Right lobe of liver (tissue), 6 donors: ENCODE data around the gene AMPD2. TPM values are rescaled to one million over a fixed set of nuclear protein-coding genes. Genes with fewer than 3 reads are reported as not detected.

Experiments used
- ATAC-seq, 4 donors: fragments of 200-7000 bp; cut with Tn5 transposase; one replicate each; pipeline ENCODE4 v1.9.1; 2020; ENCODE audit warnings: mild to moderate bottlenecking in 4 of 4, moderate library complexity in 4 of 4
- DNase-seq, 3 donors: peaks; one replicate each; pipeline ENCODE4 v3.0.0-alpha.2; 2020
- H3K27ac ChIP-seq, 3 donors: fragments of 200-600 bp; one replicate each; pipeline ENCODE4 v1.8.0; 2022
- H3K27me3 ChIP-seq, 2 donors: fragments of 200-600 bp; one replicate each; pipeline ENCODE4 v1.8.0; 2022
- H3K36me3 ChIP-seq, 4 donors: fragments of 200-600 bp; sonication (generic) in 1 of 4; one replicate each; pipeline versions ENCODE4 v1.5.1 to v1.8.0; 2017 to 2022; ENCODE audit warnings: control low read depth in 1 of 4
- H3K4me1 ChIP-seq, 4 donors: fragments of 200-600 bp; sonication (generic) in 1 of 4; one replicate each; pipeline versions ENCODE4 v1.5.1 to v1.8.0; 2017 to 2022; ENCODE audit warnings: control low read depth in 1 of 4
- H3K4me3 ChIP-seq, 3 donors: fragments of 200-600 bp; one replicate each; pipeline ENCODE4 v1.8.0; 2022
- H3K9me3 ChIP-seq, 4 donors: fragments of 200-600 bp; sonication (generic) in 1 of 4; one replicate each; pipeline versions ENCODE4 v1.5.1 to v1.8.0; 2017 to 2022; ENCODE audit warnings: control low read depth in 1 of 4
- CTCF ChIP-seq, 4 donors: fragments of 200-600 bp in 3 of 4; fragments of 450-650 bp in 1 of 4; IDR thresholded peaks; one replicate each; pipeline versions ENCODE4 v1.5.1 to v1.8.0; 2016 to 2022; ENCODE audit warnings: antibody characterized with exemption in 4 of 4, mild to moderate bottlenecking in 2 of 4
- POLR2A ChIP-seq: fragments of 450-650 bp; IDR thresholded peaks from one replicate; pipeline ENCODE4 v1.6.1; 2017; ENCODE audit warnings: antibody characterized with exemption, mild to moderate bottlenecking
- WGBS: methylation state at CpG from one replicate; pipeline ENCODE4 v1.1.6; 2018; ENCODE audit warnings: low coverage, low lambda C conversion rate; ENCODE audit not compliant: insufficient coverage; ENCODE audit errors: missing lambda C conversion rate; 5-methylcytosine and 5-hydroxymethylcytosine counted together
- intact Hi-C, 2 donors: fragments of 100-400 bp; cut with DNase I; formaldehyde crosslinking; loops; one replicate each; pipeline versions ENCODE4 v1.11.2 to v1.14.1; 2022
- total RNA-seq, 6 experiments: library from RNA; depleted of rRNA in 2 of 6; stranded (reverse); fragments of >200 nt in 2 of 6; fragmentation: NEBNext Ultra II Directional in 3 of 6; extraction: Animal tissue kit (Norgen Biotek cat#: 25700) in 3 of 6; gene quantifications; one replicate each; pipeline versions ENCODE4 v1.1.0 to v1.2.4, GENCODE V29; 2016 to 2023
- donor health status: DM: no; HTN: yes; CAD: no.
- donor health status: DM: no; HTN: no; CAD: no.
- donor health status: DM: no; HTN: no; CAD: no.
- donor health status: DM: no; HTN: yes; CAD: no.
- donor health status: DM: no; HTN: yes; CAD: no.

The AMPD2 gene
- total RNA-seq, 6 experiments from 2014 or later, result 29.1 to 59.1 (median 37.2) TPM

- Histone ChIP-seq H3K27ac (no peak overlapping the region), H3K4me3 (no peak overlapping the region), H3K9me3 (no peaks in the 10 kb centered on the region), H3K27me3 (no peaks in the 10 kb centered on the region), H3K36me3 (peaks cover 3 to 36% (median 14%) of the 10 kb centered on the region in 4 donors), H3K4me1 (peaks cover 0 to 30% (median 2%) of the 10 kb centered on the region in 4 donors)
- DNase-seq (no peak), ATAC-seq (no peak)
- TF ChIP-seq CTCF (IDR thresholded peaks at IDR 0.05) (no peak), POLR2A (no peak)
- intact Hi-C loops, result no loop called here
These were observed 30.0 kb upstream of the AMPD2 start for GRCh38 chr1:109589679-109590078.

GRCh38 chr1:109592916-109593315 lies 26.7 kb upstream of the AMPD2 start:
- H3K27me3 ChIP-seq, result no peaks in the 10 kb centered on the region
- no peak for DNase-seq
- H3K27ac ChIP-seq, result no peak overlapping the region
- intact Hi-C loops, result no loop called here
- no peaks in the 10 kb centered on the region for H3K9me3 ChIP-seq
- H3K4me1 ChIP-seq, result peaks cover 0 to 10% (median 0%) of the 10 kb centered on the region in 4 donors
- ATAC-seq, result no peak
- peaks cover 0 to 30% (median 7%) of the 10 kb centered on the region in 4 donors for H3K36me3 ChIP-seq
- TF ChIP-seq CTCF (IDR thresholded peaks at IDR 0.05), result no peak
- TF ChIP-seq POLR2A, result no peak
- H3K4me3 ChIP-seq, result no peak overlapping the region

GRCh38 chr1:109595531-109595930 lies 24.1 kb upstream of the AMPD2 start:
- no peak overlapping the region for H3K27ac ChIP-seq
- TF ChIP-seq POLR2A, result no peak
- no peak for TF ChIP-seq CTCF (IDR thresholded peaks at IDR 0.05)
- no peaks in the 10 kb centered on the region for H3K9me3 ChIP-seq
- no peak for DNase-seq
- peaks cover 0 to 32% (median 7%) of the 10 kb centered on the region in 4 donors for H3K36me3 ChIP-seq
- intact Hi-C loops, result no loop called here
- 86% methylated on average over 2 of the region's 2 CpGs for WGBS
- no peaks in the 10 kb centered on the region for H3K4me1 ChIP-seq
- no peaks in the 10 kb centered on the region for H3K27me3 ChIP-seq
- ATAC-seq, result no peak
- H3K4me3 ChIP-seq, result no peak overlapping the region

- whole genome bisulfite sequencing, result 83% methylated on average over 1 of the region's 1 CpG
- no peak for DNase-seq
- ATAC-seq, result no peak
- no peaks in the 10 kb centered on the region for H3K27me3 ChIP-seq
- H3K4me1 ChIP-seq, result no peaks in the 10 kb centered on the region
- intact Hi-C loops, result no loop called here
- H3K9me3 ChIP-seq, result no peaks in the 10 kb centered on the region
- H3K36me3 ChIP-seq, result peaks cover 0 to 16% (median under 1%) of the 10 kb centered on the region in 4 donors
- no peak for TF ChIP-seq CTCF (IDR thresholded peaks at IDR 0.05)
- TF ChIP-seq POLR2A, result no peak
- no peak overlapping the region for H3K4me3 ChIP-seq
- no peak overlapping the region for H3K27ac ChIP-seq
These were observed 21.5 kb upstream of the AMPD2 start for GRCh38 chr1:109598156-109598555.

DNA sequence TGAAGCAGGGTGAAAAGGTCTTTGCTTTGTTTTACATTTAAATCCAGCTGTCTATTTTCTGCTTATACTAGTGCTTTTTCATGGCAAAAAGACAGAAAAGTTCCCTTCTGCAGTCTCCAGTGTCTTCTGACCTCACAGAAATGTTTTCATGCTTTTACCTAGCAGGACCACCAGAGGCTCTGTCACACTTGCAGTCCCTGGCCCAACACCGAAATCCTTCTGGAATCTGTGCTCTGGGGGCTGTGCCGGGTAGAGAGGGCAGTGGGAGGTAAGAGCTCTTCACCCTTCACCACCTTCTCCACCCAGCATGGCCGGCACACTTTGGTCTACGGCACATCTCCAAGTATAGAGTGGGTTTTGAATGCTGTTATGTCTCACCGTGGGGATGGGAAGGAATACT lies 21.0 kb upstream of the AMPD2 start:
- H3K4me1 ChIP-seq, result no peaks in the 10 kb centered on the region
- WGBS, result 82% methylated on average over 2 of the region's 5 CpGs
- ATAC-seq (no peak), DNase-seq (no peak)
- intact Hi-C loops, result no loop called here
- no peaks in the 10 kb centered on the region for H3K27me3 ChIP-seq
- TF ChIP-seq CTCF (IDR thresholded peaks at IDR 0.05), result no peak
- TF ChIP-seq POLR2A, result no peak
- no peak overlapping the region for H3K4me3 ChIP-seq
- peaks cover 0 to 16% (median 0%) of the 10 kb centered on the region in 4 donors for H3K36me3 ChIP-seq
- no peak overlapping the region for H3K27ac ChIP-seq
- H3K9me3 ChIP-seq, result no peaks in the 10 kb centered on the region
